CD14-positive monocyte (primary cell): Measurements from ENCODE around the gene LTBP2. TPM values are rescaled to one million over a fixed set of nuclear protein-coding genes. Genes with fewer than 3 reads are reported as not detected.

Experiments used
- DNase-seq, 3 donors: peaks; one replicate each; pipeline ENCODE4 v3.0.0-alpha.2; 2011 to 2022
- H2AFZ ChIP-seq: 2 replicates; pipeline ENCODE4 v1.6.0; 2012; ENCODE audit warnings: mild to moderate bottlenecking, low read depth, low read length, inconsistent platforms; ENCODE audit not compliant: insufficient read depth, poor library complexity, severe bottlenecking
- H3K27ac ChIP-seq, 2 donors: 1 replicate in 1 of 2; 2 replicates in 1 of 2; pipeline ENCODE4 v1.5.1; 2012 to 2013; ENCODE audit warnings: low read length in 2 of 2, control low read depth in 1 of 2, inconsistent platforms in 1 of 2, low read depth in 1 of 2, mild to moderate bottlenecking in 1 of 2
- H3K27me3 ChIP-seq, 2 donors: one replicate each; pipeline versions ENCODE4 v1.6.0 to v1.6.1; 2011 to 2013; ENCODE audit warnings: low read length in 2 of 2; ENCODE audit not compliant: control insufficient read depth in 2 of 2, insufficient read depth in 2 of 2
- H3K36me3 ChIP-seq, 2 donors: replicated peaks in 1 of 2; 1 replicate in 1 of 2; 2 replicates in 1 of 2; pipeline versions ENCODE4 v1.5.1 to v1.6.1; 2012 to 2013; ENCODE audit warnings: low read length in 2 of 2, control low read depth in 1 of 2, inconsistent platforms in 1 of 2, mild to moderate bottlenecking in 1 of 2; ENCODE audit not compliant: insufficient read depth in 2 of 2, control insufficient read depth in 1 of 2
- H3K4me1 ChIP-seq, 2 donors: 1 replicate in 1 of 2; 2 replicates in 1 of 2; pipeline versions ENCODE4 v1.5.1 to v1.6.1; 2012 to 2013; ENCODE audit warnings: low read length in 2 of 2, control low read depth in 1 of 2, inconsistent platforms in 1 of 2, mild to moderate bottlenecking in 1 of 2, moderate library complexity in 1 of 2; ENCODE audit not compliant: insufficient read depth in 2 of 2, control insufficient read depth in 1 of 2
- H3K4me2 ChIP-seq: replicated peaks from 2 replicates; pipeline ENCODE3; 2012; ENCODE audit warnings: low read length, moderate library complexity, mild to moderate bottlenecking; ENCODE audit not compliant: poor library complexity, severe bottlenecking; ENCODE audit errors: extremely low read depth
- H3K4me3 ChIP-seq, 3 experiments: fragments of 200-600 bp in 1 of 3; sonication (generic) in 1 of 3; replicated peaks in 1 of 3; 1 replicate in 2 of 3; 2 replicates in 1 of 3; pipeline ENCODE4 v1.5.1; 2011 to 2013; ENCODE audit warnings: low read length in 3 of 3, mild to moderate bottlenecking in 3 of 3, control low read depth in 2 of 3, low read depth in 2 of 3, inconsistent platforms in 1 of 3, moderate library complexity in 1 of 3
- H3K79me2 ChIP-seq: 2 replicates; pipeline ENCODE4 v1.6.0; 2012; ENCODE audit warnings: mild to moderate bottlenecking, control low read depth, inconsistent platforms, low read length, moderate library complexity; ENCODE audit not compliant: insufficient read depth
- H3K9ac ChIP-seq: 2 replicates; pipeline ENCODE4 v1.6.0; 2017; ENCODE audit warnings: low read length, mild to moderate bottlenecking; ENCODE audit not compliant: insufficient read depth, poor library complexity, severe bottlenecking
- H3K9me3 ChIP-seq, 2 donors: replicated peaks in 1 of 2; 1 replicate in 1 of 2; 2 replicates in 1 of 2; pipeline versions ENCODE4 v1.5.1 to v1.6.1; 2012 to 2013; ENCODE audit warnings: low read length in 2 of 2, control low read depth in 1 of 2; ENCODE audit not compliant: control insufficient read depth in 1 of 2, insufficient read depth in 1 of 2
- H4K20me1 ChIP-seq: 2 replicates; pipeline ENCODE4 v1.6.0; 2012; ENCODE audit warnings: mild to moderate bottlenecking, low read length, control low read depth, moderate library complexity; ENCODE audit not compliant: insufficient read depth
- H3K27ac Mint-ChIP-seq, 7 donors: one replicate each; pipeline ENCODE4 v1.8.0; 2020; ENCODE audit warnings: mild to moderate bottlenecking in 7 of 7, mixed read lengths in 7 of 7, moderate library complexity in 6 of 7, inconsistent platforms in 2 of 7
- H3K27me3 Mint-ChIP-seq, 3 donors: one replicate each; pipeline ENCODE4 v1.8.0; 2021 to 2022; ENCODE audit warnings: low read depth in 3 of 3, mild to moderate bottlenecking in 3 of 3, mixed read lengths in 3 of 3, moderate library complexity in 3 of 3, inconsistent platforms in 1 of 3
- H3K36me3 Mint-ChIP-seq, 2 donors: one replicate each; pipeline ENCODE4 v1.8.0; 2020; ENCODE audit warnings: mixed read lengths in 2 of 2, inconsistent platforms in 1 of 2, mild to moderate bottlenecking in 1 of 2
- H3K4me1 Mint-ChIP-seq: one replicate; pipeline ENCODE4 v1.8.0; 2020; ENCODE audit warnings: mild to moderate bottlenecking, mixed read lengths
- H3K4me3 Mint-ChIP-seq, 2 donors: one replicate each; pipeline ENCODE4 v1.8.0; 2020; ENCODE audit warnings: mild to moderate bottlenecking in 2 of 2, mixed read lengths in 2 of 2, moderate library complexity in 1 of 2
- H3K9me3 Mint-ChIP-seq, 7 donors: one replicate each; pipeline ENCODE4 v1.8.0; 2020 to 2022; ENCODE audit warnings: mixed read lengths in 7 of 7, mild to moderate bottlenecking in 6 of 7, moderate library complexity in 6 of 7, inconsistent platforms in 2 of 7
- WGBS: methylation state at CpG from one replicate; pipeline ENCODE4 v1.1.5; 2013; ENCODE audit warnings: missing lambda C conversion rate; ENCODE audit not compliant: insufficient coverage; 5-methylcytosine and 5-hydroxymethylcytosine counted together
- intact Hi-C, 2 donors: fragments of 100-400 bp; cut with micrococcal nuclease; formaldehyde crosslinking; loops; one replicate each; pipeline versions ENCODE4 v1.15.0 to v1.15.1; 2023
- polyA plus RNA-seq, 3 donors: library from polyadenylated mRNA; depleted of rRNA in 1 of 3; unstranded in 2 of 3; stranded (reverse) in 1 of 3; fragments of 300-500 nt in 2 of 3; fragments of >200 nt in 1 of 3; fragmentation: Illumina TruSeq in 2 of 3; gene quantifications; 1 replicate in 2 of 3; 2 replicates in 1 of 3; pipeline ENCODE4 v1.2.3, GENCODE V29; 2012 to 2021
- TF ChIP-seq, protein P1 (sequence below): fragments of 200-600 bp; IDR thresholded peaks from one replicate; pipeline ENCODE4 v1.8.0; 2022; ENCODE audit warnings: antibody characterized with exemption, mild to moderate bottlenecking

The LTBP2 gene
- polyA plus RNA-seq, 3 donors: 0.04 to 0.24 (median 0.11) TPM

- Histone ChIP-seq H3K36me3 (no peaks in the 10 kb centered on the region), H3K4me3 (no peak overlapping the region), H3K4me2 (no peak overlapping the region), H3K4me1 (no peaks in the 10 kb centered on the region), H2AFZ (no peak overlapping the region), H3K9ac (no peak overlapping the region), H3K79me2 (no peaks in the 10 kb centered on the region), H3K27me3 (no peaks in the 10 kb centered on the region), H3K9me3 (no peaks in the 10 kb centered on the region), H3K27ac (no peak overlapping the region), H4K20me1 (no peaks in the 10 kb centered on the region)
- Mint-ChIP-seq H3K4me1 (no peaks in the 10 kb centered on the region), H3K27ac (no peak overlapping the region), H3K36me3 (no peaks in the 10 kb centered on the region), H3K9me3 (no peaks in the 10 kb centered on the region), H3K27me3 (peaks cover 5 to 11% (median 7%) of the 10 kb centered on the region in 3 donors), H3K4me3 (no peak overlapping the region)
- TF ChIP-seq, protein P1, sequence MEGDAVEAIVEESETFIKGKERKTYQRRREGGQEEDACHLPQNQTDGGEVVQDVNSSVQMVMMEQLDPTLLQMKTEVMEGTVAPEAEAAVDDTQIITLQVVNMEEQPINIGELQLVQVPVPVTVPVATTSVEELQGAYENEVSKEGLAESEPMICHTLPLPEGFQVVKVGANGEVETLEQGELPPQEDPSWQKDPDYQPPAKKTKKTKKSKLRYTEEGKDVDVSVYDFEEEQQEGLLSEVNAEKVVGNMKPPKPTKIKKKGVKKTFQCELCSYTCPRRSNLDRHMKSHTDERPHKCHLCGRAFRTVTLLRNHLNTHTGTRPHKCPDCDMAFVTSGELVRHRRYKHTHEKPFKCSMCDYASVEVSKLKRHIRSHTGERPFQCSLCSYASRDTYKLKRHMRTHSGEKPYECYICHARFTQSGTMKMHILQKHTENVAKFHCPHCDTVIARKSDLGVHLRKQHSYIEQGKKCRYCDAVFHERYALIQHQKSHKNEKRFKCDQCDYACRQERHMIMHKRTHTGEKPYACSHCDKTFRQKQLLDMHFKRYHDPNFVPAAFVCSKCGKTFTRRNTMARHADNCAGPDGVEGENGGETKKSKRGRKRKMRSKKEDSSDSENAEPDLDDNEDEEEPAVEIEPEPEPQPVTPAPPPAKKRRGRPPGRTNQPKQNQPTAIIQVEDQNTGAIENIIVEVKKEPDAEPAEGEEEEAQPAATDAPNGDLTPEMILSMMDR: no peak
- DNase-seq: no peak
- intact Hi-C loops: no loop called here
- WGBS: 96% methylated on average over 28 of the region's 33 CpGs
These were observed 26.4 kb downstream of the LTBP2 start for GRCh38 chr14:74585406-74586335.

GRCh38 chr14:74584951-74585350 lies 27.1 kb downstream of the LTBP2 start:
- Mint-ChIP-seq H3K4me1 (no peaks in the 10 kb centered on the region), H3K4me3 (no peak overlapping the region), H3K9me3 (no peaks in the 10 kb centered on the region), H3K36me3 (no peaks in the 10 kb centered on the region), H3K27ac (peak overlapping the region in 1 of 7 donors; percentile 47), H3K27me3 (peaks cover 5 to 11% (median 7%) of the 10 kb centered on the region in 3 donors)
- intact Hi-C loops: loop anchor here in 1 of 2 donors (5.0 kb wide), 1 partner anchor 118 kb away; no protein-coding TSS in a partner anchor
- Histone ChIP-seq H3K9me3 (no peaks in the 10 kb centered on the region), H3K9ac (no peak overlapping the region), H3K79me2 (no peaks in the 10 kb centered on the region), H3K36me3 (no peaks in the 10 kb centered on the region), H3K4me3 (no peak overlapping the region), H3K27me3 (no peaks in the 10 kb centered on the region), H4K20me1 (no peaks in the 10 kb centered on the region), H2AFZ (no peak overlapping the region), H3K4me1 (no peaks in the 10 kb centered on the region), H3K4me2 (no peak overlapping the region), H3K27ac (no peak overlapping the region)
- 74% methylated on average over 3 of the region's 5 CpGs for WGBS
- no peak for DNase-seq
- TF ChIP-seq, protein P1: no peak
